ENCODE measurements around the gene PRKAG2. TPM values are rescaled to one million over a fixed set of nuclear protein-coding genes. Genes with fewer than 3 reads are reported as not detected.

PRKAG2 gene
- total RNA-seq, 1 donor from 2014 or later = 35.6 TPM

DNA sequence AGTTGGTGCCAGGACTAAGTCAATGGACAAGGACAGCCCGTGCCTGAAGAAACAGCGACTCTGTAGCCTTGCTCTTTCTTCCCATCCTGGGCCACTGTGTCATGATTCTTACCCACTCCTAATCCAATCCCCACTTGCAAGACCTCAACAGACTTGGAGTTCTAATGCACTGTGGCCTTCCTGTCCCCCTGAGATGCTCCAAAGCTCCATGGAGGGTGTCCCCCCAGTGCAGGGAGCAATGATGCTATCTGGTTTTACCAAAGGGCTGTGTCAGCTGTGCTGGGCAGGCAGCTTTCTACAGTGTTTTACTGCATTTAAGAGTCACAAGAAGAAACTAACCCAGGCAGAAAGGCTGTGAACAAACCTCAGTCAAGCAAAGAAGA, 108.1 kb downstream of the PRKAG2 start:
- no peak overlapping the region for H3K27ac ChIP-seq
- intact Hi-C loops (cut with DNase I) = no loop called here
- H3K9me3 ChIP-seq = no peaks in the 10 kb centered on the region
- no peak overlapping the region for H3K4me3 ChIP-seq
- no peaks in the 10 kb centered on the region for H3K4me1 ChIP-seq
- ATAC-seq (no peak), DNase-seq (no peak)
- H3K27me3 ChIP-seq = no peaks in the 10 kb centered on the region
- H3K36me3 ChIP-seq = no peaks in the 10 kb centered on the region
- TF ChIP-seq, protein P1, sequence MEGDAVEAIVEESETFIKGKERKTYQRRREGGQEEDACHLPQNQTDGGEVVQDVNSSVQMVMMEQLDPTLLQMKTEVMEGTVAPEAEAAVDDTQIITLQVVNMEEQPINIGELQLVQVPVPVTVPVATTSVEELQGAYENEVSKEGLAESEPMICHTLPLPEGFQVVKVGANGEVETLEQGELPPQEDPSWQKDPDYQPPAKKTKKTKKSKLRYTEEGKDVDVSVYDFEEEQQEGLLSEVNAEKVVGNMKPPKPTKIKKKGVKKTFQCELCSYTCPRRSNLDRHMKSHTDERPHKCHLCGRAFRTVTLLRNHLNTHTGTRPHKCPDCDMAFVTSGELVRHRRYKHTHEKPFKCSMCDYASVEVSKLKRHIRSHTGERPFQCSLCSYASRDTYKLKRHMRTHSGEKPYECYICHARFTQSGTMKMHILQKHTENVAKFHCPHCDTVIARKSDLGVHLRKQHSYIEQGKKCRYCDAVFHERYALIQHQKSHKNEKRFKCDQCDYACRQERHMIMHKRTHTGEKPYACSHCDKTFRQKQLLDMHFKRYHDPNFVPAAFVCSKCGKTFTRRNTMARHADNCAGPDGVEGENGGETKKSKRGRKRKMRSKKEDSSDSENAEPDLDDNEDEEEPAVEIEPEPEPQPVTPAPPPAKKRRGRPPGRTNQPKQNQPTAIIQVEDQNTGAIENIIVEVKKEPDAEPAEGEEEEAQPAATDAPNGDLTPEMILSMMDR (IDR thresholded peaks at IDR 0.05) = no peak

DNA sequence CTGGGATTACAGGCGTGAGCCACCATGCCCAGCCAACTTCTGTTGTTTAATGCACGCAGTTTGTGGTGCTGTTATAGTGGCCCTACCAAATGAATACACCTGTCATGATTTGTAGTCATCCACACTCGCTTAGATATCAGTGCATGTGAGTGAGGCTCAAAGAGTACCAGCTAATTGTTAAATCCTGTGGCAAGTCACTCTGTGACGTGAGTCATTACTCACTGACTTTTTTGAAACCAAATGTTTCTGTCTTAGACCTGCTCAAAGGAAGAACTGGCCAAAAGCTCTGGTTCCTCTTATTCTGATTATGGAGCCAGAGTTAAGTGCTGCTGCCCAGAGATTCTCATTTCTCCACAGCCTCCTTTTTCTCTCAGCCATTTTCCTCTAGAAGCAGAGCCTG, 109.4 kb downstream of the PRKAG2 start:
- H3K36me3 ChIP-seq = no peaks in the 10 kb centered on the region
- ATAC-seq = no peak
- intact Hi-C loops (cut with DNase I) = no loop called here

DNA sequence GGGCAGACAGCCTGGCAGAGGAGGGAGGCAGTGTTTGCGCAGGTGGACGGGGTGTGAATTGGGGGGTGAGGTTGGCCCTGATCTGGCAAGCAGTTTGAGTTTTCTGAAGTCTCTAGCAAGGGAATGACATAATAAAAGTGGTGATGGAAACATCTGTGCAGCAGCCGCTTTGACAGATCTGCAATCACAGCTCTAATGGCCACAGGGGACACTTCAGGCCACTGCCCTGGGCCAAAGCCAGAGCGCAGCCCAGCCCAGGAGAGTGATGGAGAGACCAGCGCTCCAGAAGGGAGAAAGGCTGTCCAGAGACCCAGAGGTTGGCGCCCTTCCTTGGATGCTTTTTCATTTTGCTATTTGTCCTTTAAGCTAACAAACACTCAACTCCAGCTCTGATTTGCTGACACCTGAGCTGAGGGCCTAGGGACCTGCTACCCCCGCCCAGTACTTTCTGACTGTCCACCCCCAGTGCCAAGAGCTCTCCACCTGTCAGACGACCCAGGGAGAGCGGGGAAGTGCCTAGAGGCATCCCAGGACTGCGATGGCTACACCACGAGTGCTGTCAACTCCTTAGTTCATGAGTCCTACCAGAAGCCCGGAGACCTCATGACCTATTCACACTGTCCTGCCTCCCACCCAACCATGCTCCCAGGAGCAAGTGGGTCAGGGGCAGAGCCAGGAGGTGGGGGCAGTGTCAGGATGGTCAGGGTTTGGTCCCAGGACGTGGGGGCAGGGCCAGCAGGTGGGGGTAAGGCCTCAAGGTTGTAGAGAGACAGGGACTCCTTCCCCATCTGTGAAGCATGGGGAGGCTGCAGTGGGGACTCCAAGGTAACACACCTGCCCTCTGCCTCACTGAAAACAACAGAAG, 112.6 kb downstream of the PRKAG2 start:
- no peak overlapping the region for H3K4me3 ChIP-seq
- no peaks in the 10 kb centered on the region for H3K27me3 ChIP-seq
- H3K4me1 ChIP-seq = peaks cover 4% of the 10 kb centered on the region
- no peaks in the 10 kb centered on the region for H3K9me3 ChIP-seq
- TF ChIP-seq, protein P1 (IDR thresholded peaks at IDR 0.05) = no peak
- intact Hi-C loops (cut with DNase I) = no loop called here
- no peak for ATAC-seq
- peak; percentile 59 for DNase-seq
- H3K36me3 ChIP-seq = no peaks in the 10 kb centered on the region
- no peak overlapping the region for H3K27ac ChIP-seq

More for the DNA sequence above, 109.4 kb downstream of the PRKAG2 start:
- Histone ChIP-seq H3K27me3 (no peaks in the 10 kb centered on the region), H3K4me1 (no peaks in the 10 kb centered on the region), H3K9me3 (no peaks in the 10 kb centered on the region), H3K27ac (no peak overlapping the region), H3K4me3 (no peak overlapping the region)
- TF ChIP-seq, protein P1 (IDR thresholded peaks at IDR 0.05) = no peak
- no peak for DNase-seq

DNA sequence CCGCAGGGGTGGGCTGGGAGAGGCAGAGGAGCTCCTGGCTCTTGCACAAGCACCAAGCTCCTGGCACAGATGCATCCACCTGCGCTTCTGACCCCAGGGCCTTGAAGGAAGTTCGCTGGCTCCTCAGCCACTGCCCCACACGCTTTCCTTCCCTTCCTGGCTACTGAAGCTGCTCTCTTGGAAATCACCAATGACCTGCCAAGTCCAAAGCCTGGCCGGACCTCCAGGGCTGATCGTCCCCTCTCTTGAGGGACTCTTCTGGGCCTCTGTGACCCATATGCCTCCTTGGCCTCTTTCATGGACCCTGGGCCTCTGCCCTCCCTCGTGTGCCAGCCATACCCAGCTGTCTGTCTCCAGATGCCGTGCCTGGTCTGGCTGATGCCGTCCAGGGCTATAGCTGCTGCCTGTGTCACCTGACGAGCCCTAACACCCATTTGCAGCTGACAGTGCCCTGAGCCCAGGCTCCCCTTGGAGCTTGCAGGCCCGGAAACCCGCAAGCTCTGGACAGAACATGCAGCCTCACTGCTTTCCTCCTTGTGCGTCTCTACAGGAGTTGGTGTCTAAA, 113.4 kb downstream of the PRKAG2 start:
- intact Hi-C loops (cut with DNase I) = no loop called here

DNA sequence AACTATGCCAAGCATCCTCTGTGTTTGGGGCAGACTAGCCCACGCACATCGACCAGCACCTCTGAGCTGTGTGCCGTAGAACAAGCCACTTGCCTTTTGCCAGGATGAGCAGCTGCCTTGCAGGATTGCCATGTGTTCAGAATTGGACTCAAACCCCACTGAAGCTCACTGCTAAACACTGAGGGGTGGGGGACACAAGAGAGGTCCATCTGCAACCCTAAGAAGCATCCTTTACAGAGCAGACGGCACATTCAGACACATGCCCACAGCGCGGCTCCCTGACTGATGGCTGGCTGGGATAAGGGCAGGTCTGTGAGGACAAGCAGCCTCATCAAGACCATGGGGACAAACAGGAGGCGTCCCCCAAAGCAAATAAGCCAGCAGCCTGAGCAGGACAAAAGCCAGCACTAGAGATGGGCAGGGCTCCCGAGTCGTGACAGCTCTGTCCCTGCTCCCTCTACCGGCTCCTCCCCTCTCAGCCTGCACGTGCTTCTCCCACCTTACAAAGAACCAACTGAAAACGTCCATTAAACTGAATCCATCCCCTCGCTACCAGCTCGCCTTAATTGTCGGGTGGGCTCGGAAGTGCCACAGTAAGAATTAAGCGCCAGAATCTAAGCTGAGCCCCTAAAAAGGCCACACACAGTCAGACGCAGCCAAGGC, 114.2 kb downstream of the PRKAG2 start:
- Histone ChIP-seq H3K27me3 (no peaks in the 10 kb centered on the region), H3K4me1 (peaks cover 17% of the 10 kb centered on the region), H3K4me3 (no peak overlapping the region), H3K36me3 (no peaks in the 10 kb centered on the region), H3K27ac (no peak overlapping the region), H3K9me3 (no peaks in the 10 kb centered on the region)
- TF ChIP-seq, protein P1 (IDR thresholded peaks at IDR 0.05) = no peak
- intact Hi-C loops (cut with DNase I) = no loop called here
- ATAC-seq (no peak), DNase-seq (no peak)

More for the DNA sequence above, 113.4 kb downstream of the PRKAG2 start:
- H3K4me3 ChIP-seq = no peak overlapping the region
- peaks cover 9% of the 10 kb centered on the region for H3K4me1 ChIP-seq
- no peaks in the 10 kb centered on the region for H3K36me3 ChIP-seq
- ATAC-seq (no peak), DNase-seq (no peak)
- H3K27ac ChIP-seq = no peak overlapping the region
- TF ChIP-seq, protein P1 (IDR thresholded peaks at IDR 0.05) = no peak
- H3K27me3 ChIP-seq = no peaks in the 10 kb centered on the region
- no peaks in the 10 kb centered on the region for H3K9me3 ChIP-seq

Data from upper lobe of right lung (tissue), 1 donor.